ENCODE results near the gene CLK1. TPM values are rescaled to one million over a fixed set of nuclear protein-coding genes. Genes with fewer than 3 reads are reported as not detected.

CLK1 gene
- total RNA-seq, 4 donors from 2014 or later, result 173 to 302 (median 275) TPM

DNA sequence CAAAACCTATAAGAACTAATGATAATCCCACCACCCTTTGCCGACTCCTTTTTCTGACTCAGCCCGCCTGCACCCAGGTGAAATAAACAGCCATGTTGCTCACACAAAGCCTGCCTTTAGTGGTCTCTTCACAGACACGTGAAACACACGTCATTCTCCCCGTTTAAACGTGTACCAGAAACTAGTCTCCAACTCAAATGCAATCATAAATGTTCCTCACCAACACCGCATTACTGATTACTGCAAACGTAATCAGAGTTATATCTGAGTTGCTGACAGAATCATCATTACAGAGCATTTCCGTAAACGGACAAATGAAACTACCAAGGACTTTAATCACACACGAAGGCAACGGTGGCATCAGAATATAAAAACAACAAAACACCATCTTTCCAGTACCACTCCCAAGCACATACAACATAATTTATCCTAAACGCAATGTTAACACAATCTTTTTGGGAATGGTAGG, 1.9 kb downstream of the CLK1 start:
- TF ChIP-seq CTCF (IDR thresholded peaks at IDR 0.05; ENCODE audit: low read depth), result no peak

DNA sequence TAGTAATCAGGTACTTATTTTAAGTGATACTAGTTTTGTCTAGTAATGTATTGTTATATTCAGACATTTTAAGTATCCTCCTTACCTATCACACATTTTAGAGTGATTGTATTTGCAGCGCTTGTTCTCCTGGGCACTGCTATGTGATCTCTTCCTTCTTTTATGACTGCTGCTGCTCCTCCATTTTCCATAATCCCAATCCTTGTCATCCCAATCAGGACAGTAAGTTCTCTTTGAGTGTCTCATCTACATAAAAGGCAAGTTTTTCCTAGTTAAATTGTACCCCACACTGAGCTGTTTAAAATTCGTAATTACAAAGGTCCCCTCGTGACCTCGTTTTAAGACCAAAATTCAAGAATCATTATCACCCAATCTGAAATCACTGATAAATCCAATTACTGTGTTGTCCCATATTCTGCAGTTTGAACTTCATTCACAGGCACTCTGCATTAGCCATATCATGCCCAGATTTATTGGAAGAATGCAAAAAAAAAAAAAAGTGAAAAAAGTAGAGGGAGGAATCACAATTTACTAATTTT, 2.8 kb downstream of the CLK1 start:
- no peak for TF ChIP-seq CTCF (IDR thresholded peaks at IDR 0.05; ENCODE audit: low read depth)

DNA sequence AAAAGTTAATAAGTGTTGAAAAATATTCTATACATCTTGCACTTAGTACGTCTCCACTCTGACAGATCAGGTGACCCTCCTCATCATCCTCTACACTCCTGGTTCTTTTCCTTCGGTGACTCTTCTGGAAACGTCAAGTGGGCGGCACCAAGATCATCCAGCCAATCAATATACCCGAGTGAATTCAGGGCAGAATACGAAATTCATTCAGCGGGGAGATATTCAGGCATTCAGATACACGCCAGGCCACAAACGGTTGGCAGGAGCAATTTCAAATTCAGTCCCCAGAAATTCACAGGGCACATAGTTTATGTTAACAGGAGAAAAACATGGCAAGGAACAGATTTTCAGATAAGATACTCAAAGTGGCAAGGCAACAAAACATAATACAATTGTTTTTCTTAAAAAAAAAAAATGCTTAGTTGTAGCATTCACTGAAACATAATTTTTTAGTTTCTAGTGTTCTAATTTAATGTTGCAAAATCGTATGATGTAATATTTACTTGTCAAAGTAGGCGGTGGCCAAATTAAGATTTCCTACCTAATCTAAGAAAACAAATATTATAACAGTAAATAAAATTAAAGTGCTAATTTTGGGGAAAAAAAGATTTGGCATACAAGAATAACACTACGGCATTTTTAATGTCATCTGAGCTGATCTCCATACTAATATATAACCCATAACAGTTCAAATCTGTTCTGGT, 4.2 kb downstream of the CLK1 start:
- no peak for TF ChIP-seq CTCF (IDR thresholded peaks at IDR 0.05; ENCODE audit: low read depth)

DNA sequence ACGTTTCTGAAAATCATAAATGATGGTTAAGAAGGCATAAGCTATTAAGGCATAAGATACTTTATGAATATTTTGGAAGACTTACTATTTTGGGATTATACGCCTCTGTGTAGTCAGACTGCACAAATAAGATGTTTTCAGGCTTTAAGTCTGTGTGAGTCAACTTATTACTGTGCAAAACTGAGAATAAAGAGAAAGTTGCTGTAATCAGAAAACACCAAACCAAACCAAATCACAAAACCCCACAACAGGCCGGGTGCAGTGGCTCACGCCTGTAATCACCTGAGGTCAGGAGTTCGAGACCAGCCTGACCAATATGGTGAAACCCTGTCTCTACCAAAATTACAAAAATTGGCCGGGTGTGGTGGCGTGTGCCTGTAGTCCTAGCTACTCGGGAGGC, 7.7 kb downstream of the CLK1 start:
- TF ChIP-seq CTCF (IDR thresholded peaks at IDR 0.05; ENCODE audit: low read depth), result no peak

GRCh38 chr2:200852605-200853004, 11.9 kb downstream of the CLK1 start:
- TF ChIP-seq CTCF (IDR thresholded peaks at IDR 0.05; ENCODE audit: low read depth), result no peak

DNA sequence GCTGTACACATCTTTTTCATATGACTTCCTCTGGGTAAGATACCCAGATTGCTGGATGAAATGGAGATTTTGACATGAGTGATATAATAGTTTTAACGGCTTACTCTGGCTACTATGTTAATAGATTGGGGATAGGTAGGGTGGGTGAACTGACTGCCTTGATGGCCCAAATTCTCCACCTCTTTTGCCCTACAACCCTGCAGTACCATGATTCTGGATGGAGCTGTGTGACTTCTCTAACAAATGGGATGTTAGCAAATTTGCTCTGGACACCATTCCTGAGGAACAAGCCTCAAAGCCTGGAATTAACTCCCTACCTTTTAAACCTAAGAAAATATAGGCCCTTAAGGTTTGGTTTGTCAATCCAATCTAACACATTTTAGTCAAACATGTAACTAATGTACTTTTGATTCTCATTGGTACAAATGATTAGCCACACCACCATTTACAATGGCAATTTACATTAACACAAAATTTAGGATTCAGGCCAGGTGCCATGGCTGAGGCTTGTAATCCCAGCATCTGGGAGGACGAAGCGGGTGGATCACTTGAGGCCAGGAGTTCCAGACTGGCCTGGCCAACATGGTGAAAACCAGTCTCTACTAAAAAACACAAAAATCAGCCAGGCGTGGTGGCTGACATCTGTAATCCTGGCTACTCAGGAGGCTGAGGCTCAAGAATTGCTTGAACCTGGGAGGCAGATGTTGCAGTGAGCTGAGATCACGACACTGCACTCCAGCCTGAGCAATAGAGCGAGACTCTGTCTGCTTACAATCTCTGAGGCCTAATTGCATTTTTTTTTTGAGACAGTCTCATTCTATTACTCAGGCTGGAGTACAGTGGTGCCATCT, 12.8 kb downstream of the CLK1 start:
- no peak for TF ChIP-seq CTCF (IDR thresholded peaks at IDR 0.05; ENCODE audit: low read depth)

All from subcutaneous adipose tissue (tissue), 4 donors.